HUES64 (cell line): ENCODE results near the gene FLNC.

Experiments
- H3K27ac ChIP-seq: 2 replicates; pipeline ENCODE4 v1.7.0; 2013; ENCODE audit warnings: low read depth, low read length, inconsistent platforms
- H3K27me3 ChIP-seq: 2 replicates; pipeline ENCODE4 v1.6.1; 2013; ENCODE audit warnings: mild to moderate bottlenecking, low read length; ENCODE audit not compliant: insufficient read depth
- H3K36me3 ChIP-seq: 2 replicates; pipeline ENCODE4 v1.6.1; 2013; ENCODE audit warnings: mild to moderate bottlenecking, low read length; ENCODE audit not compliant: insufficient read depth
- H3K4me1 ChIP-seq: 2 replicates; pipeline ENCODE4 v1.6.1; 2013; ENCODE audit warnings: mild to moderate bottlenecking, low read length, moderate library complexity; ENCODE audit not compliant: insufficient read depth
- H3K4me3 ChIP-seq: 2 replicates; pipeline ENCODE4 v1.5.1; 2013; ENCODE audit warnings: mild to moderate bottlenecking, low read length, moderate library complexity
- H3K9ac ChIP-seq: 2 replicates; pipeline ENCODE4 v1.6.1; 2013; ENCODE audit warnings: mild to moderate bottlenecking, low read depth, low read length
- H3K9me3 ChIP-seq: 2 replicates; pipeline ENCODE4 v1.6.1; 2013; ENCODE audit warnings: low read depth, low read length; ENCODE audit not compliant: insufficient read depth
- WGBS: fragments of 150-250, 120-280 bp; methylation state at CpG from one replicate; pipeline ENCODE4 v1.1.7; 2013; ENCODE audit warnings: missing lambda C conversion rate; 5-methylcytosine and 5-hydroxymethylcytosine counted together

Gene FLNC

DNA sequence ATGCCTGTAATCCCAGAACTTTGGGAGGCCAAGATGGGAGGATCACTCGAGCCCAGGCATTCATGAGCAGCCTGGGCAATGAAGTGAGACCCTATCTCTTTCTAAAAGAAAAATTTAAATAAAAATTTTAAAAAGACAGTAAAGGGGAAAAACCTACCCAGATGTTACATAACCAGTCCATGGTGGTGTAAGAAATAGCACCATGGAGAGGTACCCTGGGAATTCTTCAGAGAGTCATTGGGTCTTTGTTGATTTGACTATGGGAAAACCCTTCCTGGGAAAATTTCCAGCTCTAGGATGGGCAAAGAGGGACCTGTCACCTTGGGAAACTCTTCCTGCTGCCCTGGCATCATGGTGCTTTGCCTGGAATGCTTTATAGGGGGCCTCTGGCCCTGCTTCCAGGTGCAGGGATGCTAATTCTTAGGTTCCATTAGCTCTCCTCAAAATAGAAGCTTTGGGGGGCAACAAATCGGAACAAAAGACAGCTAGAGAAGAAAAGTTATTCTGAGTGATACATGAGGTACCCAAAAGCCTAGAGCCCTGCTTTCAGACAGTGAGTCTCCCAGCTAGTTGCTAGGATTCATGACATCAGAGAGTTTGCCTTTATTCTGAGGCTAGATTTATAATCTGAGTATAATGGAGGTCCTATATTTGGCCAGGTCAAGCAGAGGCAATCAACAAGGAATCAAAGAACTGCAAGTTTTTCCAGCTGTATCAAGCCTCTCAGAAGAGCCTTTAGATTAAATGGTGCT, 28.4 kb upstream of the FLNC start:
- Histone ChIP-seq H3K4me1 (peaks cover 6% of the 10 kb centered on the region; the same call in 1 of the 2 replicates), H3K36me3 (peaks cover 72% of the 10 kb centered on the region), H3K9ac (no peak overlapping the region), H3K27me3 (no peaks in the 10 kb centered on the region), H3K9me3 (no peaks in the 10 kb centered on the region), H3K27ac (no peak overlapping the region), H3K4me3 (no peak overlapping the region)
- 83% methylated on average over 2 of the region's 2 CpGs for WGBS

- Histone ChIP-seq H3K4me1 (peaks cover 6% of the 10 kb centered on the region; the same call in 1 of the 2 replicates), H3K9ac (no peak overlapping the region), H3K27ac (peak overlapping the region; percentile 33; the same call in 1 of the 2 replicates), H3K9me3 (no peaks in the 10 kb centered on the region), H3K4me3 (no peak overlapping the region), H3K36me3 (peaks cover 83% of the 10 kb centered on the region), H3K27me3 (no peaks in the 10 kb centered on the region)
- 46% methylated on average over 6 of the region's 6 CpGs for WGBS
These were observed 25.7 kb upstream of the FLNC start for GRCh38 chr7:128804484-128804883.

DNA sequence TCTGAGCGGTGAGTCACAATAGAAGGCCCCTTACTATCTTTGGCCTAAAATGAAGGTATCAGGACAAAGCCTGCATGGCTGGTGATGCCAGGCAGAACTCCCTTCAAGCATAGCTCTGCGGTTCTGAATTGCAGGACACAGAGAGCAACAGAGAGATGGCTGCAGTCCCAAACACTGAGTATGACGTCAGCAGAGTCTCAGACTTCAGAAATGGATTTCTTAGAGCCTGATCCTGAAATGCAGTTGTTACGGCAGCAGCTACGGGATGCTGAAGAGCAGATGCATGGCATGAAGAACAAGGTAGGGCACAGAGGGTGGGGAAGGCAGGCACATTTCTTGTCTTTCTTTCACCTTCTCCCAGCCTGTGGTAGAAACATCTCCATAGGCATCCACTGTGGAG, 25.0 kb upstream of the FLNC start:
- WGBS = 93% methylated on average over 5 of the region's 5 CpGs
- no peaks in the 10 kb centered on the region for H3K27me3 ChIP-seq
- peaks cover 89% of the 10 kb centered on the region for H3K36me3 ChIP-seq
- H3K4me1 ChIP-seq = peaks cover 6% of the 10 kb centered on the region; the same call in 1 of the 2 replicates
- H3K27ac ChIP-seq = no peak overlapping the region
- no peak overlapping the region for H3K4me3 ChIP-seq
- no peak overlapping the region for H3K9ac ChIP-seq
- no peaks in the 10 kb centered on the region for H3K9me3 ChIP-seq

GRCh38 chr7:128807191-128807590, 23.0 kb upstream of the FLNC start:
- Histone ChIP-seq H3K36me3 (peaks cover 89% of the 10 kb centered on the region), H3K4me1 (peaks cover 7% of the 10 kb centered on the region; the same call in 1 of the 2 replicates), H3K9me3 (no peaks in the 10 kb centered on the region), H3K27ac (no peak overlapping the region), H3K9ac (no peak overlapping the region), H3K27me3 (no peaks in the 10 kb centered on the region), H3K4me3 (no peak overlapping the region)
- WGBS = 91% methylated on average over 8 of the region's 8 CpGs

- Histone ChIP-seq H3K27ac (no peak overlapping the region), H3K36me3 (peaks cover 70% of the 10 kb centered on the region)
These were observed 20.8 kb upstream of the FLNC start for GRCh38 chr7:128809363-128809762.

DNA sequence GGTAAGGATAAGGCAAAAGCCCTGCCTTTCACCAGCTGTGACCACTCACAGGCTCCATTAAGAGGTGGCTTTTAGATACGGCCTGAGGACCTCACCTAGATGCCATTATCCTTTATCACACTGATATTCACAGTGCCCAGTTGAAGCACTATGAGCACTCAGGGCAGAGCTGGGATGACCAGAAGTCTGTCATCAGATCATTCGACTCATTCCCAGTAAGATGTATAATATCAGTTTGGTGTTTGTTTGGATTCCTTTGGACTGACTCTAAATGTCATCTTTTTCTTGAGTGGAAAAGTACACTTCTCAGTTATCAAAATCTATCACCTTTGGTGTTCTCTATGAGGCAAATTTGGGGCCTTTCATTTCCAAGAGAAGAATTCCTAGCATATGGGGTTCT, 19.7 kb upstream of the FLNC start:
- H3K27ac ChIP-seq = no peak overlapping the region
- 91% methylated on average over 2 of the region's 2 CpGs for WGBS
- H3K4me1 ChIP-seq = peaks cover 9% of the 10 kb centered on the region; the same call in 1 of the 2 replicates
- no peaks in the 10 kb centered on the region for H3K27me3 ChIP-seq
- H3K4me3 ChIP-seq = no peak overlapping the region
- peaks cover 64% of the 10 kb centered on the region for H3K36me3 ChIP-seq
- no peak overlapping the region for H3K9ac ChIP-seq
- no peaks in the 10 kb centered on the region for H3K9me3 ChIP-seq

More at GRCh38 chr7:128809363-128809762, 20.8 kb upstream of the FLNC start:
- Histone ChIP-seq H3K9me3 (no peaks in the 10 kb centered on the region), H3K4me3 (no peak overlapping the region), H3K27me3 (no peaks in the 10 kb centered on the region), H3K4me1 (peaks cover 10% of the 10 kb centered on the region; the same call in 1 of the 2 replicates), H3K9ac (no peak overlapping the region)
- WGBS = 93% methylated on average over 2 of the region's 3 CpGs

DNA sequence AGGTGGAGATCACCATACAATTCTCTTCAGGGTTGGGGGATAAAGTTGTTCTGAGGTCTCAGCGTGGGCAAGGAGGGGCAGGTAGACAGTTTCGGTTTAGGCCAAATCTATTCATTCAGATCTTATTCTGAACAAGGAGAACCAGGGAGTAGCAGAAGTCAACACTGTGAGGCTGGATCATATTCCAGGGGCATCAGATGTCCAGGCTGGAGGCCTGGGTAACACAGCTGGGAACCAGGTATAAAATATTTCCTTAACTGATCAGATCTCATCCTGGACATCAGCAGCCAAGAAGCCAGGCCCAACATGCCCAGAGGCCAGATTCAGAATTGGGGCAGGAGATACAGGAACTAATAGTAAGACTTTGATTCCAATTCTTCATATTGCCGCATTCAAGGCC, 19.2 kb upstream of the FLNC start:
- Histone ChIP-seq H3K27ac (no peak overlapping the region), H3K4me1 (peaks cover 9% of the 10 kb centered on the region; the same call in 1 of the 2 replicates), H3K9me3 (no peaks in the 10 kb centered on the region), H3K9ac (no peak overlapping the region), H3K27me3 (no peaks in the 10 kb centered on the region), H3K4me3 (no peak overlapping the region), H3K36me3 (peaks cover 59% of the 10 kb centered on the region)
- WGBS = 97% methylated on average over 3 of the region's 3 CpGs

- 84% methylated on average over 11 of the region's 11 CpGs for WGBS
- H3K27ac ChIP-seq = no peak overlapping the region
- H3K27me3 ChIP-seq = no peaks in the 10 kb centered on the region
- H3K4me1 ChIP-seq = peaks cover 9% of the 10 kb centered on the region; the same call in 1 of the 2 replicates
- no peak overlapping the region for H3K9ac ChIP-seq
- no peak overlapping the region for H3K4me3 ChIP-seq
- H3K9me3 ChIP-seq = no peaks in the 10 kb centered on the region
- peaks cover 51% of the 10 kb centered on the region for H3K36me3 ChIP-seq
These were observed 18.4 kb upstream of the FLNC start for GRCh38 chr7:128811631-128812430.

- 45% methylated on average over 10 of the region's 11 CpGs for WGBS
- no peak overlapping the region for H3K4me3 ChIP-seq
- no peak overlapping the region for H3K9ac ChIP-seq
These were observed 17.6 kb upstream of the FLNC start for GRCh38 chr7:128812514-128813168.

GRCh38 chr7:128814499-128814898, 15.7 kb upstream of the FLNC start:
- H3K9me3 ChIP-seq = no peaks in the 10 kb centered on the region
- no peak overlapping the region for H3K27ac ChIP-seq
- no peak overlapping the region for H3K4me3 ChIP-seq
- no peak overlapping the region for H3K9ac ChIP-seq
- H3K36me3 ChIP-seq = peaks cover 29% of the 10 kb centered on the region
- H3K27me3 ChIP-seq = no peaks in the 10 kb centered on the region
- peaks cover 9% of the 10 kb centered on the region; the same call in 1 of the 2 replicates for H3K4me1 ChIP-seq
- WGBS = 90% methylated on average over 6 of the region's 6 CpGs

More at GRCh38 chr7:128812514-128813168, 17.6 kb upstream of the FLNC start:
- Histone ChIP-seq H3K9me3 (no peaks in the 10 kb centered on the region), H3K27me3 (no peaks in the 10 kb centered on the region), H3K36me3 (peaks cover 43% of the 10 kb centered on the region), H3K27ac (no peak overlapping the region), H3K4me1 (peaks cover 9% of the 10 kb centered on the region; the same call in 1 of the 2 replicates)
